ENCODE data around the gene DLGAP5. TPM values are rescaled to one million over a fixed set of nuclear protein-coding genes. Genes with fewer than 3 reads are reported as not detected.
A peak's percentile ranks its signal among the peaks of the same experiment; 100 is the strongest.

Gene DLGAP5
- polyA plus RNA-seq, 4 donors = 0.81 to 13.2 (median 6.6) TPM

DNA sequence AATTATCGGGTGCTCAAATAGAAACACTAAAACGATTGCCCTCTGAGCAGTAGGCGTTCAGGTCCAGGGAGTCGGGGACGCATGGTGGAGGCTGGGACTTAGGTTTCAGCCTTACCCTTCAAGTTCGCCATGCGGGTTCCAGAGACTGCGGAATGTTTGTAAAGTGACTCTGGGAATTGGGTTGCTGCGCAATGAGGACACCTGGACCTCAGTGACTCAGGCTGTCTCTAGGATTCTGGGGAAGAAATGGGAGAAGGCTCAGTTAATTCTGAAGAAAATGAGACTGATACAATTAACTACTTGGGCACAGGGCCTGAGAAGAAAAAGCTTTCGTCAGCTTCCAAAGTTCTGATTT, 61.2 kb downstream of the DLGAP5 start:
- peak; percentile 54 to 61 for DNase-seq
- H3K36me3 ChIP-seq (ENCODE audit: control insufficient read depth in 3 of 3, insufficient read depth in 2 of 3, low read depth in 1 of 3, low read length in 3 of 3) = peaks cover 0 to 30% (median 2%) of the 10 kb centered on the region in 3 donors
- peaks cover 6 to 42% (median 13%) of the 10 kb centered on the region in 3 donors for H3K4me1 ChIP-seq (ENCODE audit: control insufficient read depth in 3 of 3, insufficient read depth in 2 of 3, low read depth in 1 of 3, low read length in 2 of 3)
- WGBS, 3 donors = 4 to 33% (median 23%) methylated on average over 10 of the region's 10 CpGs
- peak overlapping the region; percentile 95 to 99 (median 98) for H3K27ac ChIP-seq (ENCODE audit: low read depth in 1 of 3, low read length in 2 of 3)
- peak overlapping the region; percentile 71 to 99 (median 92) for H3K4me3 ChIP-seq (ENCODE audit: low read depth in 1 of 3, low read length in 3 of 3)
- H3K27me3 ChIP-seq (ENCODE audit: control insufficient read depth in 3 of 3, insufficient read depth in 3 of 3, low read length in 3 of 3) = no peaks in the 10 kb centered on the region
- FAIRE-seq = no peak
- no peaks in the 10 kb centered on the region for H3K9me3 ChIP-seq (ENCODE audit: control insufficient read depth in 2 of 2, insufficient read depth in 1 of 2, low read depth in 1 of 2, low read length in 1 of 2)

DNA sequence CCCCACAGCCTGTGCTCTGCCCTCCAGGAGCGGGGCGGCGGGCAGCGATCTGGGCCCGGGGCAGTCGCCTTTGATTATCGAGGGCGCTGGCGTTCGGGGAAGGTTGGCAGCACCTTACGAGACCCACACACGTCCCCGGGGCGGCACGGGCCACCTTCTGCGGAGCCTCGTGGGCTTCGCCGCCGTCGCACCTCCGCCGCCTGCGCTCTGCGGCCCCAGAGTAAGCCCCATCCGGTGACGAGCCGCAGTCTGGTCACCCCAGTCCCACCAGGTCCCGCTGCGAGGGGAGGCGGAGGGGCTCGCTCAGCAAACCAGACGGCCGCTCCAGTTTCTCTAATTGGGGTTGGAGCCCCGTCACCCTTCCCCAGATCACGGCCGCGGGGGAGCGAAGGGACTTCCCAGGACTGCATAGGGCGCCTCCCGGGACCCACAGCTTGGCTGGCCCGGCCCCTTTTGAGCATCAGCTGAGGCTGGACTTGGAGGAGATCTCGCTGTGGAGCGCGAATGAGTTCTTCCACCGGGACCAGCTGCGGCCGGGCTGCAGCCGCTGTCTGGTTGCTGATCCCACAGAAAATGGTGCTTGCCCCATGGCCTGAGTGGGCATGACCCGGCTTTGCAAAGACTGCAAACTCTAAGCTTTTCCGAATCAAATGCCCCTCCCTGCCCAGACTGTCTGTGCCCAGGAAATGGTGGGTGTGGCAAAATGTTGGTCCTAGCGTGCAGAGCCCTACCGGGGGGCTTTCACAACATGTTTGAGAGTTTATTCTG, 61.8 kb downstream of the DLGAP5 start:
- H3K36me3 ChIP-seq (ENCODE audit: control insufficient read depth in 3 of 3, insufficient read depth in 2 of 3, low read depth in 1 of 3, low read length in 3 of 3) = peaks cover 0 to 26% (median 2%) of the 10 kb centered on the region in 3 donors
- H3K9me3 ChIP-seq (ENCODE audit: control insufficient read depth in 2 of 2, insufficient read depth in 1 of 2, low read depth in 1 of 2, low read length in 1 of 2) = no peaks in the 10 kb centered on the region
- FAIRE-seq (no peak), DNase-seq (peak in 1 of 2 donors; percentile 62)
- peaks cover 11 to 44% (median 18%) of the 10 kb centered on the region in 3 donors for H3K4me1 ChIP-seq (ENCODE audit: control insufficient read depth in 3 of 3, insufficient read depth in 2 of 3, low read depth in 1 of 3, low read length in 2 of 3)
- 1% methylated on average over 44 to 53 of the region's 53 CpGs for WGBS, 3 donors
- no peaks in the 10 kb centered on the region for H3K27me3 ChIP-seq (ENCODE audit: control insufficient read depth in 3 of 3, insufficient read depth in 3 of 3, low read length in 3 of 3)
- H3K4me3 ChIP-seq (ENCODE audit: low read depth in 1 of 3, low read length in 3 of 3) = peak overlapping the region; percentile 71 to 99 (median 92)
- peak overlapping the region; percentile 95 to 99 (median 98) for H3K27ac ChIP-seq (ENCODE audit: low read depth in 1 of 3, low read length in 2 of 3)

DNA sequence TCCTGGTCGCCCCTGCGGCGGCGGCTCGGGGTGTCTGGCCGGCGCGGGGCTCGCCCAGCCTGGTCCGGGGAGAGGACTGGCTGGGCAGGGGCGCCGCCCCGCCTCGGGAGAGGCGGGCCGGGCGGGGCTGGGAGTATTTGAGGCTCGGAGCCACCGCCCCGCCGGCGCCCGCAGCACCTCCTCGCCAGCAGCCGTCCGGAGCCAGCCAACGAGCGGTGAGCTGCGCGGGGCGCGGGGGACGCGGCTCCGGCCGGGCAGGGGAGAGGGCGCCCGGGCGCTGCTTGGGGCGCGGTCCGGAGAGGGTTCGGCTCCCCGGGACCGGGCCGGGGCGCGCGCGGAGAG, 62.3 kb downstream of the DLGAP5 start, which contains the start of gene LGALS3:
LGALS3 (plus strand) TSS at position 167 of the 342 bp plus-strand sequence. CDS start 8,122 bp downstream, outside the sequence.
- Histone ChIP-seq H3K27me3 (ENCODE audit: control insufficient read depth in 3 of 3, insufficient read depth in 3 of 3, low read length in 3 of 3) (no peaks in the 10 kb centered on the region), H3K4me1 (ENCODE audit: control insufficient read depth in 3 of 3, insufficient read depth in 2 of 3, low read depth in 1 of 3, low read length in 2 of 3) (peaks cover 12 to 50% (median 18%) of the 10 kb centered on the region in 3 donors), H3K4me3 (ENCODE audit: low read depth in 1 of 3, low read length in 3 of 3) (peak within 1 kb of the TSS; percentile 71 to 99 (median 92)), H3K27ac (ENCODE audit: low read depth in 1 of 3, low read length in 2 of 3) (peak within 1 kb of the TSS; percentile 95 to 99 (median 98)), H3K9me3 (ENCODE audit: control insufficient read depth in 2 of 2, insufficient read depth in 1 of 2, low read depth in 1 of 2, low read length in 1 of 2) (no peaks in the 10 kb centered on the region), H3K36me3 (ENCODE audit: control insufficient read depth in 3 of 3, insufficient read depth in 2 of 3, low read depth in 1 of 3, low read length in 3 of 3) (peaks cover 0 to 22% (median 2%) of the 10 kb centered on the region in 3 donors)
- DNase-seq (peak; percentile 86 to 88), FAIRE-seq (no peak)
- 0 to 1% (median 0%) methylated on average over 29 to 50 of the region's 50 CpGs for WGBS, 3 donors

DNA sequence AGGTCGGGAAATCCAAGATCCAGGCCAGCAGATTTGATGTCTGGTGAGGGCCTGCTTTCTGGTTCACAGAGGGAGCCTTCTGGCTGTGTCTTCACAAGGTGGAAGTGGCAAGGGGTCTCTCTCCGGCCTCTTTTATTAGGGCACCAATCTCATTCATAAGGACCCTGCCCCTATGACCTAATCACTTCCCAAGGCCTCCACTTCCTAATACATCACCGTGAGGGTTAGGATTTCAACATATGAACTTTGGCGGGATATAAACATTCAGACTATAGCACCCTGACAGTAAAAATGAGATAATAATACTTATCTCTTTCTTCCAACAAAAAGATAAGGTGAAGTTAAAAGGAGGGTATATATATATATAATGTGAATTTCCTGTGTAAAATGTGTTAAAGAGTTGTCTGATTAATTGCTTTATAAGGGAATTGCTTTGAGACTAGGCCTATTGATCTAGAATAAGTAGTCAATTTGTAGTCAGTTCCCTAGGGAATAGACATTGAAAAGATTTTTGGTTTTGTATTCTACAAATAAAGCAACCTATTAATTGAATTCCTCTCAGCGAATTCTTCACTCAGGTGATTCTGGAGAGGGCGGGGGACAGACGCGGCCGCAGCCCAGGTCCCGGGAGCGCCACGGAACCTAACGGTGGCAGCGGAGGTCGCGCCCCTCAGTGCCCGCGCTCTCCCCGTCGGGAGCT, 62.8 kb downstream of the DLGAP5 start:
- FAIRE-seq = peak; percentile 30
- peak; percentile 94 to 95 for DNase-seq
- Histone ChIP-seq H3K4me3 (ENCODE audit: low read depth in 1 of 3, low read length in 3 of 3) (peak overlapping the region; percentile 49 to 99 (median 71)), H3K4me1 (ENCODE audit: control insufficient read depth in 3 of 3, insufficient read depth in 2 of 3, low read depth in 1 of 3, low read length in 2 of 3) (peaks cover 15 to 51% (median 18%) of the 10 kb centered on the region in 3 donors), H3K9me3 (ENCODE audit: control insufficient read depth in 2 of 2, insufficient read depth in 1 of 2, low read depth in 1 of 2, low read length in 1 of 2) (no peaks in the 10 kb centered on the region), H3K27me3 (ENCODE audit: control insufficient read depth in 3 of 3, insufficient read depth in 3 of 3, low read length in 3 of 3) (no peaks in the 10 kb centered on the region), H3K27ac (ENCODE audit: low read depth in 1 of 3, low read length in 2 of 3) (peak overlapping the region; percentile 95 to 99 (median 98)), H3K36me3 (ENCODE audit: control insufficient read depth in 3 of 3, insufficient read depth in 2 of 3, low read depth in 1 of 3, low read length in 3 of 3) (peaks cover 0 to 20% (median 2%) of the 10 kb centered on the region in 3 donors)
- 4 to 16% (median 11%) methylated on average over 20 of the region's 20 CpGs for WGBS, 3 donors

DNA sequence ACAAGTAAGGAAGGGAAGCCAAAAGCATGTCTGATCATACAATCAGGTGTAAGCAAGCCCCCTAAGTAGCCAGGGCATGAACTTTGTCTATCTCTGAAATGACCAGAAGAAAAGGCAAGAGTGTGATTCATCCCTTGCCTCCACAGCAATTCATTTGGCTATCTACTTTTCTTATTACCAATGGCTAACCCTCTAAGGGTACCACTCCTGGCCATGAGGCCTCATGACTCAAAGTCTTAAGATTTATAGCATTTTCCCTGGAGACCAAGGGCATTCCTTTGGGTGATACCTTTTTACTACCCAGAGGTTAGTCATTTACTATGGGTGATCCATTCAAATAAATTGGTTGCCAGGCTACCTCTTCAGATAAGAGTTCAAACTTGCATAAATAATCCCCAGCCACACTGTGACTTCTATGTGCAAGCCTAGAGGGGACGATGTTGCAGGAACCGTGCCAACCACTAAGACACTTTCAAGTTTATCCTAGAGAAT, 63.9 kb downstream of the DLGAP5 start:
- no peak overlapping the region for H3K4me3 ChIP-seq (ENCODE audit: low read depth in 1 of 3, low read length in 3 of 3)
- peaks cover 14 to 56% (median 18%) of the 10 kb centered on the region in 3 donors for H3K4me1 ChIP-seq (ENCODE audit: control insufficient read depth in 3 of 3, insufficient read depth in 2 of 3, low read depth in 1 of 3, low read length in 2 of 3)
- WGBS, 3 donors = 16 to 47% (median 27%) methylated on average over 2 of the region's 2 CpGs
- peak; percentile 82 for FAIRE-seq
- H3K27ac ChIP-seq (ENCODE audit: low read depth in 1 of 3, low read length in 2 of 3) = peak overlapping the region; percentile 5 to 98 (median 85)
- DNase-seq = peak; percentile 94 to 96
- H3K36me3 ChIP-seq (ENCODE audit: control insufficient read depth in 3 of 3, insufficient read depth in 2 of 3, low read depth in 1 of 3, low read length in 3 of 3) = peaks cover 0 to 17% (median 2%) of the 10 kb centered on the region in 3 donors
- no peaks in the 10 kb centered on the region for H3K9me3 ChIP-seq (ENCODE audit: control insufficient read depth in 2 of 2, insufficient read depth in 1 of 2, low read depth in 1 of 2, low read length in 1 of 2)
- no peaks in the 10 kb centered on the region for H3K27me3 ChIP-seq (ENCODE audit: control insufficient read depth in 3 of 3, insufficient read depth in 3 of 3, low read length in 3 of 3)

DNA sequence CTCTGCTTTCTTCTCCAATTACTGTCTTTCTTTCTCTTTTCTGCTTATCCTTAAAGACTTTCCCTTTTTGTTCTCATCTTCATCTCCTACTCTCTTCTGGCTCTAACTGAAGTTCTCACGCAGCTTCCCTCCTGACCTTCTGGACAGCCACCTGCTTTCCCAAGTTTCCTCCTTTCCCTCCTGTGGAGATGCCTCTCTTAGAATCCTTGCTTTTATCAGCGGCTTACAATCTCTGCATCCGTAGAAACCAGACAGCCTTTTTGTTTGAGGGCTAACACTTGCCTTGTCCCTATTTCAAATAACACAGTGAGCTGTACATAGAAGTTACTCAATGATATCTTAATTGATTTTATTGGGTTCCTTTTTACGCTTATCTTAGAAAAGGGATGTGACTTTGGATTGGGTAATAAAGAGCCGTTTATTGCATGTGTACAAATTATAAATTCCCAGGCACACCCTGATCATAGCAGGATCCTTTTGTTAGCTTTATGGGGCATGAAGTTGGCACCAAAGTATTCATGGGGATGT, 64.4 kb downstream of the DLGAP5 start:
- Histone ChIP-seq H3K36me3 (ENCODE audit: control insufficient read depth in 3 of 3, insufficient read depth in 2 of 3, low read depth in 1 of 3, low read length in 3 of 3) (peaks cover 0 to 16% (median 2%) of the 10 kb centered on the region in 3 donors), H3K27ac (ENCODE audit: low read depth in 1 of 3, low read length in 2 of 3) (peak overlapping the region; percentile 69 to 98 (median 93)), H3K4me3 (ENCODE audit: low read depth in 1 of 3, low read length in 3 of 3) (no peak overlapping the region), H3K9me3 (ENCODE audit: control insufficient read depth in 2 of 2, insufficient read depth in 1 of 2, low read depth in 1 of 2, low read length in 1 of 2) (no peaks in the 10 kb centered on the region), H3K4me1 (ENCODE audit: control insufficient read depth in 3 of 3, insufficient read depth in 2 of 3, low read depth in 1 of 3, low read length in 2 of 3) (peaks cover 14 to 61% (median 18%) of the 10 kb centered on the region in 3 donors), H3K27me3 (ENCODE audit: control insufficient read depth in 3 of 3, insufficient read depth in 3 of 3, low read length in 3 of 3) (no peaks in the 10 kb centered on the region)
- FAIRE-seq (no peak), DNase-seq (peak in 1 of 2 donors; percentile 92)
- WGBS, 3 donors = 14 to 62% (median 36%) methylated on average over 5 of the region's 5 CpGs

DNA sequence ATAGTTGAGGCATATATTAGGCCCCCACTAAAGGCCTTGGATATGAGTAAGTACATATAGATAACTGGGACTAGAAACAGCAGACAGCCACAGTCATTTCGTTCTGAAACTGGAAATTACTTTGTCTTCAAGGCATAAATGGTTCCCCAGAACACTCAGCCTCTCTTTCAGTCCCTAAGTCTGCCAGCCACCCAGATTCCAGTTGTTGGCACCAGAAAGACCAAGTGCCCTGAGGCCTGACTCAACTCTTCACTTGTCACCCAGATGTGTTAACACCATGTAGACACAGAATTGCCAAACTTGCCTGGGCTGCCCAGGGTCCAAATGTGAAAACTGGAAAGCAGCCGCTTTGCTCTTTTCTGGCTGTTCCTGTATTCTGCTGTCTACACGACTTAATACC, 65.4 kb downstream of the DLGAP5 start:
- peaks cover 13 to 71% (median 18%) of the 10 kb centered on the region in 3 donors for H3K4me1 ChIP-seq (ENCODE audit: control insufficient read depth in 3 of 3, insufficient read depth in 2 of 3, low read depth in 1 of 3, low read length in 2 of 3)
- FAIRE-seq = no peak
- H3K36me3 ChIP-seq (ENCODE audit: control insufficient read depth in 3 of 3, insufficient read depth in 2 of 3, low read depth in 1 of 3, low read length in 3 of 3) = peaks cover 0 to 13% (median 1%) of the 10 kb centered on the region in 3 donors
- H3K9me3 ChIP-seq (ENCODE audit: control insufficient read depth in 2 of 2, insufficient read depth in 1 of 2, low read depth in 1 of 2, low read length in 1 of 2) = no peaks in the 10 kb centered on the region
- peak in 1 of 2 donors; percentile 43 for DNase-seq
- H3K27ac ChIP-seq (ENCODE audit: low read depth in 1 of 3, low read length in 2 of 3) = peak overlapping the region; percentile 69 to 98 (median 88)
- WGBS, 3 donors = 58 to 68% (median 59%) methylated on average over 3 of the region's 3 CpGs
- H3K4me3 ChIP-seq (ENCODE audit: low read depth in 1 of 3, low read length in 3 of 3) = no peak overlapping the region
- H3K27me3 ChIP-seq (ENCODE audit: control insufficient read depth in 3 of 3, insufficient read depth in 3 of 3, low read length in 3 of 3) = no peaks in the 10 kb centered on the region

DNA sequence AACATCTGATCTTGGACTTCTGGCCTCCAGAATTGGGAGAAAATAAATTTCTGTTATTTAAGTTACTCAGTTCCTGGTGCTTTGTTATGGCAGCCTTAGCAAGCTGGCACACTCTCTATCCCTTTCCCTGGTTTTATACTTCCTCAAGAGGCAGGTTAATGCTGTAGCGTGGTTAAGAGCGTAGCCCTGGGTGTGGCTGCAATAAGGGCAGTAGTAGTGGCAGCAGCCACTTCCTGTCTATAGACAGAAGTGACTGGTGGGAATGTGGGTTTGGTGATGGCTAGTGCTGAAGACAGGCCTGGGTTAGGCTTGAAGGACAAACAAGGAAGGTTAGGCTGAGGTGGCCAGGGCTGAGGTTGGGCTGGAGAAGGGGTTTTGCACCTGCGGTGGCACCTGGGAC, 66.0 kb downstream of the DLGAP5 start:
- whole genome bisulfite sequencing, 3 donors = 41 to 60% (median 42%) methylated on average over 3 of the region's 3 CpGs

More for the DNA sequence above, 66.0 kb downstream of the DLGAP5 start:
- DNase-seq = peak; percentile 82 to 95
- Histone ChIP-seq H3K36me3 (ENCODE audit: control insufficient read depth in 3 of 3, insufficient read depth in 2 of 3, low read depth in 1 of 3, low read length in 3 of 3) (peaks cover 0 to 9% (median 0%) of the 10 kb centered on the region in 3 donors), H3K27ac (ENCODE audit: low read depth in 1 of 3, low read length in 2 of 3) (peak overlapping the region; percentile 69 to 98 (median 88)), H3K9me3 (ENCODE audit: control insufficient read depth in 2 of 2, insufficient read depth in 1 of 2, low read depth in 1 of 2, low read length in 1 of 2) (no peaks in the 10 kb centered on the region), H3K4me1 (ENCODE audit: control insufficient read depth in 3 of 3, insufficient read depth in 2 of 3, low read depth in 1 of 3, low read length in 2 of 3) (peaks cover 15 to 77% (median 20%) of the 10 kb centered on the region in 3 donors), H3K4me3 (ENCODE audit: low read depth in 1 of 3, low read length in 3 of 3) (no peak overlapping the region), H3K27me3 (ENCODE audit: control insufficient read depth in 3 of 3, insufficient read depth in 3 of 3, low read length in 3 of 3) (no peaks in the 10 kb centered on the region)
- no peak for FAIRE-seq

All from small intestine (tissue), 7 donors.